ENCODE results near the gene ONECUT2.

Gene ONECUT2

DNA sequence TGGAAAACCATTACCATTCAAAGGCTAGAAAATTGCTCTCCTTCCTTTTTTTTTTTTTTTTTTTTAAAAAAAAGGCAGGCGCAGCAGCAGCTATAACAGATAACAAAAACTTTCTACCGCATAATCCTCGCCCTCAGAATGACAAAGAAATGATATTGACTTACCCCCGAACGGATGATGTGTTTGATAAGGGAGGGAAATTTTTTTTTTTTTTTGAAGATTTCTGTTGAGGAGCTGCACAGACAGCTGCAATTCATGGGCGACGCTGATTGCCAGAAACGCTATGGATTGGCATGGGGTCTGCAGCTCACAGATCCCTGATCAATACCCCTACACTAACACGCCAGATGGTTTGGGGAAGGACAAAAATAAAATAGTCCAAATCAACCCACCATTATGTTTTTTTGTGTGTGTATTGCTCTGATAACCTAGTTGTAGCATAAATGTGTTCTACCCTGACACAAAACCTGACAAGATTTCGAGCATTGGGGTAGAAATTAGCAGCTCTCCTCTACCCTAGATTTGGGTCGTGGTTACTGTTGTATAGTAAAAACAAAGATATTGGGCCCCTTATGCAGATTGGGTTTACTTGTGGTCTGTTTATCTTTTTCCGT lies 3.6 kb upstream of the ONECUT2 start:
- DNase-seq: no peak

GRCh38 chr18:57432140-57432539 lies 3.0 kb upstream of the ONECUT2 start:
- no peak for DNase-seq

- DNase-seq: no peak
These were observed 2.3 kb upstream of the ONECUT2 start for GRCh38 chr18:57432751-57433400.

GRCh38 chr18:57433482-57433881 lies 1.7 kb upstream of the ONECUT2 start:
- DNase-seq: no peak

DNA sequence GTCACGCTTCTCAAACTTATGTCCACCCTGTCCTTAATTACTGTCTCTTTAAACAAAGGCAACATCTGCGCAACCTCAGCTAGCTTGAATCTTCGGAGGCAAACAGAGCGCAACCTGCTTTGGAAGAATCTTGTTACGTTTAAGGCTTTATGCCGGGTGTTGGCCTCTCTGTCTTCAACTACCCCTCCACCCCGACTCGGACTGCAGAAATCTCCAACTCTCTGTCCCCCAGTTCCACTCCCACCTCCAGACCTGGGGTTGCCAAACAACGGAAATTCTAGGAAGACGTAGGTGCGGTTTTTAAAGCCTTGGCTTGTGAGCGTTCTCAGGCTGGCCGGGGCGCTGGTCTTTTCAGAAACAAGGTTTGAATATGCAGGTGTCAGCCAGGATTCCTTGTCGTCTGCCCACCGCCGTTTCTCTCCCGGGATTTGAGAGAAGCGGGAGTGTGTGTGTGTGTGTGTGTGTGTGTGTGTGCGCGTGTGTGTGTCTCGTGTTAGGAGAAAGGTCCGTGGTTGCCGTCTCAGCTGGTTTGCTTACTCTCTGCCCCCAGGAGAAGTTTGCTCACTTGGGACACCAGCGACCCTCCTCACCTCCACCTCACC lies 1.1 kb upstream of the ONECUT2 start:
- no peak for DNase-seq

DNA sequence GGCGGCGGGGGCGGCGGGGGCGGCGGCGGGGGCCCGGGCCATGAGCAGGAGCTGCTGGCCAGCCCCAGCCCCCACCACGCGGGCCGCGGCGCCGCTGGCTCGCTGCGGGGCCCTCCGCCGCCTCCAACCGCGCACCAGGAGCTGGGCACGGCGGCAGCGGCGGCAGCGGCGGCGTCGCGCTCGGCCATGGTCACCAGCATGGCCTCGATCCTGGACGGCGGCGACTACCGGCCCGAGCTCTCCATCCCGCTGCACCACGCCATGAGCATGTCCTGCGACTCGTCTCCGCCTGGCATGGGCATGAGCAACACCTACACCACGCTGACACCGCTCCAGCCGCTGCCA lies 644 bp downstream of the ONECUT2 start:
- DNase-seq: no peak

DNA sequence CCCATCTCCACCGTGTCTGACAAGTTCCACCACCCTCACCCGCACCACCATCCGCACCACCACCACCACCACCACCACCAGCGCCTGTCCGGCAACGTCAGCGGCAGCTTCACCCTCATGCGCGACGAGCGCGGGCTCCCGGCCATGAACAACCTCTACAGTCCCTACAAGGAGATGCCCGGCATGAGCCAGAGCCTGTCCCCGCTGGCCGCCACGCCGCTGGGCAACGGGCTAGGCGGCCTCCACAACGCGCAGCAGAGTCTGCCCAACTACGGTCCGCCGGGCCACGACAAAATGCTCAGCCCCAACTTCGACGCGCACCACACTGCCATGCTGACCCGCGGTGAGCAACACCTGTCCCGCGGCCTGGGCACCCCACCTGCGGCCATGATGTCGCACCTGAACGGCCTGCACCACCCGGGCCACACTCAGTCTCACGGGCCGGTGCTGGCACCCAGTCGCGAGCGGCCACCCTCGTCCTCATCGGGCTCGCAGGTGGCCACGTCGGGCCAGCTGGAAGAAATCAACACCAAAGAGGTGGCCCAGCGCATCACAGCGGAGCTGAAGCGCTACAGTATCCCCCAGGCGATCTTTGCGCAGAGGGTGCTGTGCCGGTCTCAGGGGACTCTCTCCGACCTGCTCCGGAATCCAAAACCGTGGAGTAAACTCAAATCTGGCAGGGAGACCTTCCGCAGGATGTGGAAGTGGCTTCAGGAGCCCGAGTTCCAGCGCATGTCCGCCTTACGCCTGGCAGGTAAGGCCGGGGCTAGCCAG lies 1.2 kb downstream of the ONECUT2 start:
- DNase-seq: no peak

- no peak for DNase-seq
These were observed 1.8 kb downstream of the ONECUT2 start for GRCh38 chr18:57436965-57437333.

DNA sequence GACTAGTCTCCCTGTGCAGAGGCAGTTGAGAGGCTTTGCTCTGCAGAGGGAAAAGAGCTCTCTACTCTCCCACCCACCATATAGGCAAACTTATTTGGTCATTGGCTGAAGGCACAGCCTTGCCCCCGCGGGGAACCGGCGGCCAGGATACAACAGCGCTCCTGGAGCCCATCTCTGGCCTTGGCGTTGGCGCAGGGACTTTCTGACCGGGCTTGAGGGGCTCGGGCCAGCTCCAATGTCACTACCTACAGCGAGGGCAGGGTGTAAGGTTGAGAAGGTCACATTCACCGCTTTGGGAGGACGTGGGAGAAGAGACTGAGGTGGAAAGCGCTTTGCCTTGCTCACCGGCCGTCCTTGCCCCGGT lies 2.2 kb downstream of the ONECUT2 start:
- no peak for DNase-seq

DNA sequence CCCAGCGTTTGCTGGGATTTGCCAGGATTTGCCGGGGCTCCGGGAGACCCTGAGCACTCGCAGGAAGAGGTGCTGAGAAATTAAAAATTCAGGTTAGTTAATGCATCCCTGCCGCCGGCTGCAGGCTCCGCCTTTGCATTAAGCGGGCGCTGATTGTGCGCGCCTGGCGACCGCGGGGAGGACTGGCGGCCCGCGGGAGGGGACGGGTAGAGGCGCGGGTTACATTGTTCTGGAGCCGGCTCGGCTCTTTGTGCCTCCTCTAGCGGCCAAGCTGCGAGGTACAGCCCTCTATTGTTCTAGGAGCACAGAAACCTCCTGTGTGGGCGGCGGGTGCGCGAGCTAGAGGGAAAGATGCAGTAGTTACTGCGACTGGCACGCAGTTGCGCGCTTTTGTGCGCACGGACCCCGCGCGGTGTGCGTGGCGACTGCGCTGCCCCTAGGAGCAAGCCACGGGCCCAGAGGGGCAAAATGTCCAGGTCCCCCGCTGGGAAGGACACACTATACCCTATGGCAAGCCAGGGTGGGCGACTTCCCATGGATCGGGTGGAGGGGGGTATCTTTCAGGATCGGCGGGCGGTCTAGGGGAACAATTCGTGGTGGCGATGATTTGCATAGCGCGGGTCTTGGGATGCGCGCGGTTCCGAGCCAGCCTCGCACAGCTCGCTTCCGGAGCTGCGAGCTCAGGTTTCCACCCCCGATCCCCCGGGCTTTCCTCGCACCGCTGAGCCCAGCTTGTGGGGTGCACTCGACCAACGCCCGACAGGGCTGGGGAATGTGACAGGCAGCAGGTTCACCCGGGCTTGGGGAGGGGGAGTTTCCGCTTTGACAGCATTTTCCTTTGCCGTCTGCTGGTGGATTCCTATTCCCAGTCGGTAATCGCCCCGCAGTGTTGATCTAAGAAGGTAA lies 2.8 kb downstream of the ONECUT2 start:
- peak; percentile 71 for DNase-seq

DNA sequence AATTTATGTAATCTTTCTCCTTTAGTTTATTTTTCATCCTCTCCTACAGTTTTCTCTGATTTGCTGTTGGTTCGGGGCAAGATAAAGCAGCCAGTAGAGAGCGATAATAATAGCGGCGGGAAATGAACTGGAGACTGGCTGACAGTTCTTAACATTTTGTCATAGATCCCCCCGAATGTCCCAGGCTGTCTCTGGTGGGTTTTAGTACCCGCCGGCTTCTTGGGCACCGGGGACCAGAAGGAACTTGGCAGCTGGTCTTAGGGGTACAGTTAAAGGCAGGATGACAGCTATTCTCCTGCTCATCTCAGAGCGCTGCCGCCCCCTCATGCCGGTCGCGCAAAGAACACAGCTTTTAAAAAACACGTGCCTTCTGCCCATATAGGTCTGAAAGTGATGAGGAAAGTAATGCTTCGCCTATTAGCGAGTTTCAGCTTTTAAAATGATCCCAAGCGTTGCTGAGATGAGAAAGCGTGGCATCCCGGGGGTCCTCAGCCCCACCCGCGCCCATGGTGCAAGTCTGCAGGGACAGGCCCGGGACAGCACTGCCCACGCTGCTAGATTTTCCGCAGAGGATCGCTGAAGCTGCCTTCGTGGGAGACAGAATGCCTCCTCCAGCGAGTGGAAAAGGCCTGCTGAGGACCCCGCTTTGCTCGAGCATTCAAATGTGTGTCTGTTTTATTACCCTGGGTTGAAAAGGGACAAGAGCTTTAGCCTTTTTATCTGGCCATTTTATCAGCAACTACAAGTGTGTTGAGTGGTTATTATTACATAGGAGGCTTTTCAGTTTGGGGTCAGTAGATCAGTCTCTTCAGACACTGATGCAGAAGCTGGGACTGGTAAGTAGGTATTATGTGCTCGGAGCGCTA lies 3.8 kb downstream of the ONECUT2 start:
- DNase-seq: no peak

DNA sequence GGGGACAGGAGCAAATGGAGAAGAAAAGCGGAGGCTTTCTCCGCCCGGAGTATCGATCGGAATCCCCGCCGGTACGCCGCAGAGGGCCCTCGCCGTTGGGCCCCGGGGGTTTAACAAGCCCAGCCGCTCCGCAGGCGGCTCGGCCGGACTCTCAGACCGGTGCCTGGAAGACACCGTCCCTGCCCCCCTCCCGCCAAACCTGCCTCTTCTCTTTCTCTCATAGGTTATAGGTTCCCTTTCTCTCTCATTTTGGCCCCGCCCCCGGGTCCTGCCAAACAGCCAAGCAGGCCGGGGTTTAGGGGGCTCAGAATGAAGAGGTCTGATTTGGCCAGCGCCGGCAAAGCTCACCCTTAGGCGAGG lies 4.4 kb downstream of the ONECUT2 start:
- DNase-seq: no peak

- DNase-seq: no peak
These were observed 4.8 kb downstream of the ONECUT2 start for GRCh38 chr18:57439985-57440330.

- DNase-seq: no peak
These were observed 5.3 kb downstream of the ONECUT2 start for GRCh38 chr18:57440331-57441070.

GRCh38 chr18:57441071-57441794 lies 6.1 kb downstream of the ONECUT2 start:
- DNase-seq: no peak

GRCh38 chr18:57443247-57443646 lies 8.1 kb downstream of the ONECUT2 start:
- no peak for DNase-seq

GRCh38 chr18:57443702-57444101 lies 8.5 kb downstream of the ONECUT2 start:
- DNase-seq: no peak

DNA sequence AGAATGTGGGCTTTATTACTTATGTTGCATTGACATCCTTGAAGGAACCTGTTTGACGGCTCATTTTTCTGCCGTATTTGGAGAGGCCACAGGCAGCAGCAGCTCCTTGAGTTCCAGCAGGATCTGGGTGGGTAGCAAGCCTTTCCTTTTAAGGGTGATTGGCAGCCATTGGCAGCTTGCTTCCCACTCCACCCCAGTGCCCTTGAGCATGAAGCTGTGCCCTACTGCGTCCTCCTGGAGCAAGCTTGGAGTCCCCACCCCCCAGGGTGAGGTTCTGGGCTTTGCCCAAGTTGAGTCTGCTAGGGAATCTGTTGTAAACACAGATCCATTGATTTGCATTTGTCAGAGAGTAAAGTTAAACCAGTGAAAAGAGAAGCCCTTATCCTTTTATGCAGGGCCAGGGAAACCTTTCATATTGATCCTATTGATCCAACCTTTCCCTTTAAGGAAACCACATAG lies 9.2 kb downstream of the ONECUT2 start:
- no peak for DNase-seq

GRCh38 chr18:57445488-57446319 lies 10.5 kb downstream of the ONECUT2 start:
- no peak for DNase-seq

GRCh38 chr18:57446322-57446721 lies 11.1 kb downstream of the ONECUT2 start:
- DNase-seq: peak; percentile 17
